Dermis lymphatic vessel endothelial cell (primary cell): ENCODE measurements around the gene EML2. TPM values are rescaled to one million over a fixed set of nuclear protein-coding genes. Genes with fewer than 3 reads are reported as not detected.

Experiments
- total RNA-seq: library from RNA; depleted of rRNA; stranded (reverse); fragments of >200 nt; gene quantifications from 2 replicates; pipeline ENCODE4 v1.2.1, GENCODE V29; 2014

EML2 gene
- 12.8 and 15.8 TPM in 2 replicates for total RNA-seq

GRCh38 chr19:45638930-45639729, at the start of gene EML2:
Gene EML2 (minus strand): TSS chr19:45639397. CDS start chr19:45639376, 21 bp downstream.

GRCh38 chr19:45667620-45668341, 28.6 kb upstream of the EML2 start, which contains the start of gene GIPR:
Gene GIPR (plus strand): TSS chr19:45668221. CDS start chr19:45669521, 1,300 bp downstream.

GRCh38 chr19:45601524-45602374, 37.4 kb downstream of the EML2 start, which contains the start of gene GPR4:
Gene GPR4 (minus strand): TSS chr19:45602212. CDS start chr19:45591866, 10,346 bp downstream.

GRCh38 chr19:45584332-45585157, 54.7 kb downstream of the EML2 start, which contains the start of gene OPA3:
Gene OPA3 (minus strand): TSS chr19:45584802. CDS start chr19:45584764, 38 bp downstream.

Other genes with a start within 250 kb of the EML2 start
- gene PPP1R13L, start 234.3 kb downstream of the EML2 start, total RNA-seq = 8.4 and 14.7 TPM in 2 replicates
- 5.6 and 7.1 TPM in 2 replicates for gene POLR1G, start 232.8 kb downstream of the EML2 start, total RNA-seq
- gene ERCC1, start 215.5 kb downstream of the EML2 start, total RNA-seq = 41.5 and 50.4 TPM in 2 replicates
- gene FOSB, start 171.4 kb downstream of the EML2 start, total RNA-seq = 16.9 and 90.1 TPM in 2 replicates
- gene RTN2, start 142.3 kb downstream of the EML2 start, total RNA-seq = 8.8 and 15.4 TPM in 2 replicates
- gene PPM1N, start 141.0 kb downstream of the EML2 start, total RNA-seq = 0.52 and 0.54 TPM in 2 replicates
- 42.6 and 49.3 TPM in 2 replicates for gene VASP, start 131.9 kb downstream of the EML2 start, total RNA-seq
- 4.9 and 5.2 TPM in 2 replicates for gene OPA3, start 54.6 kb downstream of the EML2 start, total RNA-seq
- gene GPR4, start 37.2 kb downstream of the EML2 start, total RNA-seq = 0.86 and 1.3 TPM in 2 replicates
- under 0.01 TPM in 2 replicates for gene GIPR, start 28.8 kb upstream of the EML2 start, total RNA-seq
- 272 and 414 TPM in 2 replicates for gene SNRPD2, start 52.6 kb upstream of the EML2 start, total RNA-seq
- gene QPCTL, start 53.3 kb upstream of the EML2 start, total RNA-seq = 5.2 and 8.1 TPM in 2 replicates
- 3.5 and 4.8 TPM in 2 replicates for gene FBXO46, start 91.5 kb upstream of the EML2 start, total RNA-seq
- gene MEIOSIN, start 94.0 kb upstream of the EML2 start, total RNA-seq = not detected in 2 replicates
- gene SIX5, start 129.9 kb upstream of the EML2 start, total RNA-seq = 4.1 and 4.6 TPM in 2 replicates
- gene DMPK, start 143.1 kb upstream of the EML2 start, total RNA-seq = 5.6 and 6.1 TPM in 2 replicates
- gene DMWD, start 153.4 kb upstream of the EML2 start, total RNA-seq = 19.3 and 21.1 TPM in 2 replicates
- under 0.01 and 0.11 TPM in 2 replicates for gene RSPH6A, start 175.9 kb upstream of the EML2 start, total RNA-seq
- 24.0 and 24.1 TPM in 2 replicates for gene SYMPK, start 223.8 kb upstream of the EML2 start, total RNA-seq
- gene FOXA3, start 224.9 kb upstream of the EML2 start, total RNA-seq = 0.09 TPM in 1 of 2 replicates, not detected in the other
- 16.6 and 18.0 TPM in 2 replicates for gene IRF2BP1, start 246.7 kb upstream of the EML2 start, total RNA-seq